Measurements from ENCODE around the gene GNB1L. TPM values are rescaled to one million over a fixed set of nuclear protein-coding genes. Genes with fewer than 3 reads are reported as not detected.

Gene GNB1L
- total and polyA plus RNA-seq, 2 donors (not counting 1 experiment from before 2014, with no cell fraction given): 6.6 to 12.1 TPM

- POLR2A ChIA-PET: no interaction called here
- Histone ChIP-seq H3K36me3 (replicated peaks in 1 of 2; ENCODE audit: control extremely low read depth in 1 of 2, control insufficient read depth in 1 of 2, extremely low read depth in 1 of 2, insufficient read depth in 2 of 2, low read length in 1 of 2) (peaks cover 0 to 18% of the 10 kb centered on the region in 2 experiments), H3K4me3 (ENCODE audit: control extremely low read depth in 1 of 5, extremely low read depth in 1 of 5, insufficient read depth in 1 of 5, low read depth in 2 of 5, low read length in 4 of 5) (peak overlapping the region; percentile 70 to 97 (median 88)), H3K9me3 (ENCODE audit: control extremely low read depth in 1 of 3, control insufficient read depth in 2 of 3, insufficient read depth in 1 of 3, low read length in 2 of 3) (no peaks in the 10 kb centered on the region), H3K27ac (ENCODE audit: low read length in 2 of 2) (peak overlapping the region; percentile 56 to 88), H3K79me2 (ENCODE audit: control insufficient read depth, insufficient read depth, low read length) (peaks cover 44% of the 10 kb centered on the region), H3K4me2 (replicated peaks; ENCODE audit: low read depth, low read length, poor library complexity, severe bottlenecking) (peak overlapping the region; percentile 94), H3K4me1 (ENCODE audit: control insufficient read depth in 2 of 2, insufficient read depth in 2 of 2, low read length in 2 of 2) (peaks cover 21 to 26% of the 10 kb centered on the region in 2 donors), H3K27me3 (replicated peaks in 1 of 4; ENCODE audit: control extremely low read depth in 1 of 4, control insufficient read depth in 3 of 4, insufficient read depth in 4 of 4, low read length in 3 of 4) (no peaks in the 10 kb centered on the region), H2AFZ (ENCODE audit: insufficient read depth, low read depth, low read length, poor library complexity, severe bottlenecking) (peak overlapping the region; percentile 98), H4K20me1 (ENCODE audit: control insufficient read depth, insufficient read depth, low read length, poor library complexity, severe bottlenecking) (peaks cover 26% of the 10 kb centered on the region), H3K9ac (ENCODE audit: low read length) (peak overlapping the region; percentile 97)
- WGBS (ENCODE audit: insufficient coverage): 2% methylated on average over 49 of the region's 49 CpGs
- Mint-ChIP-seq H3K27ac (peak overlapping the region; percentile 73), H3K27me3 (no peaks in the 10 kb centered on the region), H3K4me3 (peak overlapping the region; percentile 95), H3K9me3 (ENCODE audit: insufficient read depth) (no peaks in the 10 kb centered on the region), H3K4me1 (peaks cover 43% of the 10 kb centered on the region)
- CTCF ChIA-PET: no interaction called here
- intact Hi-C loops (cut with micrococcal nuclease): loop anchor here (2.0 to 10.0 kb wide), 3 partner anchors 93 to 231 kb away; partner anchors contain the start of genes ARVCF and DGCR8
- DNase-seq: peak; percentile 22
- TF ChIP-seq EZH2 (IDR thresholded peaks at IDR 0.05; ENCODE audit: borderline replicate concordance, insufficient read depth, low read depth, low read length, poor library complexity, severe bottlenecking) (no peak), CTCF (IDR thresholded peaks at IDR 0.05) (no peak)
- ATAC-seq (ENCODE audit: low read depth): no peak
Measured at GRCh38 chr22:19853879-19854777, 546 bp downstream of the GNB1L start.

Measured in B cell (primary cell).